ENCODE results near the gene LYZL1. TPM values are rescaled to one million over a fixed set of nuclear protein-coding genes. Genes with fewer than 3 reads are reported as not detected.
A peak's percentile ranks its signal among the peaks of the same experiment; 100 is the strongest.

The LYZL1 gene
- total and polyA plus RNA-seq, 2 donors (not counting 1 experiment from before 2014, with no cell fraction given), result not detected

DNA sequence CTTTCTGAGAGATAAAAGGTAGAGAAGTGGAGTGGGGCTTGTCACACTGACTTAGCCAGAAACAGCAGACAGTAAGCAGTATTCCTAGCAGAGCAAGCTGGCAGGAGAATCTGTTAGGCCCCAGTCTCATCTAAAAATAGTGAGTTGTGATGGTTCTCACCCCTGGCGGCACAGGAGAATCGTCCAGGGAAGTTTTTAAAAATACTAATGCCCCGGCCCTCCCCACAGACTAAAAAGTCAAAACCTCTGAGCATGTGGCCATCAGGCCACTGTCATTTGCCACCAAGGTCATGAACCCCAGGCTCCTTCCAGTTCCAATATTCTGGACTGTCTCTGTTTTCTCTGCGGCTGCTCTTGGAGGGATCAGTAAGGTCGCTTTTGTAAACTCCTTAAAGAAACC is 34.0 kb downstream of the LYZL1 start:
- no peaks in the 10 kb centered on the region for H3K9me3 ChIP-seq (ENCODE audit: control insufficient read depth, insufficient read depth, low read depth, low read length)
- H3K4me3 ChIP-seq (replicated peaks in 1 of 4; ENCODE audit: control extremely low read depth in 1 of 4, insufficient read depth in 1 of 4, low read depth in 3 of 4, low read length in 4 of 4), result no peak overlapping the region
- H2AFZ ChIP-seq (ENCODE audit: low read length), result no peak overlapping the region
- no peaks in the 10 kb centered on the region for H3K79me2 ChIP-seq (ENCODE audit: control insufficient read depth, insufficient read depth, low read length)
- H3K27me3 ChIP-seq (ENCODE audit: control insufficient read depth, insufficient read depth, low read length), result peaks cover 3% of the 10 kb centered on the region
- DNase-seq (ENCODE audit: low read depth in 2 of 2), result no peak
- no peaks in the 10 kb centered on the region for H3K36me3 ChIP-seq (ENCODE audit: control insufficient read depth, insufficient read depth, low read length)
- no peak overlapping the region for H3K27ac ChIP-seq (ENCODE audit: insufficient read depth, low read length)
- H3K4me1 ChIP-seq (ENCODE audit: control insufficient read depth, extremely low read depth, insufficient read depth, low read length), result no peaks in the 10 kb centered on the region
- H3K4me2 ChIP-seq (ENCODE audit: extremely low read depth, insufficient read depth, low read length), result no peak overlapping the region
- no peaks in the 10 kb centered on the region for H4K20me1 ChIP-seq (ENCODE audit: control insufficient read depth, extremely low read depth, insufficient read depth, low read length)
- H3K9ac ChIP-seq (ENCODE audit: insufficient read depth, low read length), result no peak overlapping the region
- TF ChIP-seq, protein P1, sequence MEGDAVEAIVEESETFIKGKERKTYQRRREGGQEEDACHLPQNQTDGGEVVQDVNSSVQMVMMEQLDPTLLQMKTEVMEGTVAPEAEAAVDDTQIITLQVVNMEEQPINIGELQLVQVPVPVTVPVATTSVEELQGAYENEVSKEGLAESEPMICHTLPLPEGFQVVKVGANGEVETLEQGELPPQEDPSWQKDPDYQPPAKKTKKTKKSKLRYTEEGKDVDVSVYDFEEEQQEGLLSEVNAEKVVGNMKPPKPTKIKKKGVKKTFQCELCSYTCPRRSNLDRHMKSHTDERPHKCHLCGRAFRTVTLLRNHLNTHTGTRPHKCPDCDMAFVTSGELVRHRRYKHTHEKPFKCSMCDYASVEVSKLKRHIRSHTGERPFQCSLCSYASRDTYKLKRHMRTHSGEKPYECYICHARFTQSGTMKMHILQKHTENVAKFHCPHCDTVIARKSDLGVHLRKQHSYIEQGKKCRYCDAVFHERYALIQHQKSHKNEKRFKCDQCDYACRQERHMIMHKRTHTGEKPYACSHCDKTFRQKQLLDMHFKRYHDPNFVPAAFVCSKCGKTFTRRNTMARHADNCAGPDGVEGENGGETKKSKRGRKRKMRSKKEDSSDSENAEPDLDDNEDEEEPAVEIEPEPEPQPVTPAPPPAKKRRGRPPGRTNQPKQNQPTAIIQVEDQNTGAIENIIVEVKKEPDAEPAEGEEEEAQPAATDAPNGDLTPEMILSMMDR (conservative IDR thresholded peaks at IDR 0.05 in 1 of 2, IDR thresholded peaks at IDR 0.05 in 1 of 2; ENCODE audit: low read depth in 1 of 2, low read length in 2 of 2), result no peak
- no peak for TF ChIP-seq EZH2 (IDR thresholded peaks at IDR 0.05; ENCODE audit: low read length, missing control alignments)

DNA sequence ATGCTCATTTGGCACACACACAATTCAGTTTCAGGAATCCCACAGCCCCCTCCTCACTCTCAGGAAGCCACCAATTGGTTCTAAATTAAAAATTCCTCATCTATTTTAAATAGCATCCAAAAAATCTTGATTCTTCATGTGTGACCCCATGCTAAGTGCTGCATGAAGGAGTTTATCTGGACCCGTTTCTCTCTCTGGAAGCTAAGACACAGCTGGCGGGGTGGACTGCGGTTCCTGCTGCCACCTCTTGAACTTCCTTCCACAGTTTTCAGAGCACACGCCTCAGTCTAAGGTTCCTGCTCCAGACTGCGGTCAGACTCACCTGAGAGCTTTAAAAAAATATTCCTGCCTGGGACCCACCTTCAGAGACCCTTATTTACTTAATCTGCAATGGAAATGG is 34.5 kb downstream of the LYZL1 start:
- Histone ChIP-seq H4K20me1 (ENCODE audit: control insufficient read depth, extremely low read depth, insufficient read depth, low read length) (no peaks in the 10 kb centered on the region), H2AFZ (ENCODE audit: low read length) (no peak overlapping the region), H3K27ac (ENCODE audit: insufficient read depth, low read length) (no peak overlapping the region)

DNA sequence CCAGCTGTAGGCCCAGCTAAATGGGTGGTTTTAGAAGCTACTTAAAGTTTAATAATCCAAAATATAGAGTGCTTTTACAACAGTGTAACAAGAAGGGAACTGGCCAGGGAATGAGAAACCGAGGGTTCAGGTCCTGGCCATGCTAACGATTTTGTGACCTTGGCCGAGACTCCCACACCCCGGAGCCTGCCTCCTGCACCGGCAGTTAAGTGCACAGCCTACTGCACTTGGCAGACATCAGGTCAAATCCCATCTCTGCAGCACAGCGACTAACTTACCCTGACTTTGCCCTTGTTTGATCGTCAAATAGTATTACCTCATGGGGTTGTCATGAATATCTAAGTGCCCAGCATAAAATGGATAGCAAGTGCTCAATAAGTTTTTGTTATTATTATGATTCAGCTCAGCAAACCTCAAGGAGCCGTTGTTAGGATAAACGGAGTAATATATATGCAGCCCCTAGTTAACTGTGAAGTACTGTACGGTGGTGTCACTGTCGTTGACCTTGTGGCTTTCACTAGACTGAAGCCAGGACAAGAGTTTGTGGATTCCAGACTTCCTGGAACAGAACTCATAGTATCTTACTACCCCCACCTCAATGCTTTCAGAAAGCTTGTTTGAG is 35.5 kb downstream of the LYZL1 start:
- Histone ChIP-seq H3K4me3 (replicated peaks in 1 of 4; ENCODE audit: control extremely low read depth in 1 of 4, insufficient read depth in 1 of 4, low read depth in 3 of 4, low read length in 4 of 4) (no peak overlapping the region), H3K79me2 (ENCODE audit: control insufficient read depth, insufficient read depth, low read length) (no peaks in the 10 kb centered on the region), H3K36me3 (ENCODE audit: control insufficient read depth, insufficient read depth, low read length) (no peaks in the 10 kb centered on the region), H3K9me3 (ENCODE audit: control insufficient read depth, insufficient read depth, low read depth, low read length) (no peaks in the 10 kb centered on the region), H3K4me1 (ENCODE audit: control insufficient read depth, extremely low read depth, insufficient read depth, low read length) (no peaks in the 10 kb centered on the region), H4K20me1 (ENCODE audit: control insufficient read depth, extremely low read depth, insufficient read depth, low read length) (no peaks in the 10 kb centered on the region), H3K27me3 (ENCODE audit: control insufficient read depth, insufficient read depth, low read length) (peaks cover 3% of the 10 kb centered on the region), H3K4me2 (ENCODE audit: extremely low read depth, insufficient read depth, low read length) (no peak overlapping the region), H3K27ac (ENCODE audit: insufficient read depth, low read length) (no peak overlapping the region), H3K9ac (ENCODE audit: insufficient read depth, low read length) (no peak overlapping the region), H2AFZ (ENCODE audit: low read length) (no peak overlapping the region)
- DNase-seq (ENCODE audit: low read depth in 2 of 2), result peak in 1 of 2 donors; percentile 85
- no peak for TF ChIP-seq EZH2 (IDR thresholded peaks at IDR 0.05; ENCODE audit: low read length, missing control alignments)
- TF ChIP-seq, protein P1 (conservative IDR thresholded peaks at IDR 0.05 in 1 of 2, IDR thresholded peaks at IDR 0.05 in 1 of 2; ENCODE audit: low read depth in 1 of 2, low read length in 2 of 2), result no peak

More for the DNA sequence above, 34.5 kb downstream of the LYZL1 start:
- Histone ChIP-seq H3K4me1 (ENCODE audit: control insufficient read depth, extremely low read depth, insufficient read depth, low read length) (no peaks in the 10 kb centered on the region), H3K4me3 (replicated peaks in 1 of 4; ENCODE audit: control extremely low read depth in 1 of 4, insufficient read depth in 1 of 4, low read depth in 3 of 4, low read length in 4 of 4) (no peak overlapping the region), H3K9me3 (ENCODE audit: control insufficient read depth, insufficient read depth, low read depth, low read length) (no peaks in the 10 kb centered on the region), H3K79me2 (ENCODE audit: control insufficient read depth, insufficient read depth, low read length) (no peaks in the 10 kb centered on the region), H3K27me3 (ENCODE audit: control insufficient read depth, insufficient read depth, low read length) (peaks cover 3% of the 10 kb centered on the region), H3K9ac (ENCODE audit: insufficient read depth, low read length) (no peak overlapping the region), H3K4me2 (ENCODE audit: extremely low read depth, insufficient read depth, low read length) (no peak overlapping the region), H3K36me3 (ENCODE audit: control insufficient read depth, insufficient read depth, low read length) (no peaks in the 10 kb centered on the region)
- TF ChIP-seq, protein P1 (conservative IDR thresholded peaks at IDR 0.05 in 1 of 2, IDR thresholded peaks at IDR 0.05 in 1 of 2; ENCODE audit: low read depth in 1 of 2, low read length in 2 of 2), result no peak
- TF ChIP-seq EZH2 (IDR thresholded peaks at IDR 0.05; ENCODE audit: low read length, missing control alignments), result no peak
- DNase-seq (ENCODE audit: low read depth in 2 of 2), result no peak
